Liver (tissue), 9 donors: ENCODE measurements around the gene NELL1. TPM values are rescaled to one million over a fixed set of nuclear protein-coding genes. Genes with fewer than 3 reads are reported as not detected.

Experiments
- DNase-seq: peaks from one replicate; pipeline ENCODE4 v3.0.0-alpha.2; 2017; ENCODE audit warnings: low spot score
- H3K27ac ChIP-seq, 2 donors: one replicate each; pipeline ENCODE4 v1.7.0; 2013; ENCODE audit warnings: inconsistent platforms in 2 of 2, low read length in 2 of 2, control low read depth in 1 of 2, low read depth in 1 of 2, mild to moderate bottlenecking in 1 of 2
- H3K27me3 ChIP-seq, 4 donors: one replicate each; pipeline versions ENCODE4 v1.6.1 to v1.7.0; 2013; ENCODE audit warnings: low read length in 3 of 4, inconsistent platforms in 1 of 4, mild to moderate bottlenecking in 1 of 4, moderate library complexity in 1 of 4; ENCODE audit not compliant: control insufficient read depth in 4 of 4, insufficient read depth in 4 of 4
- H3K36me3 ChIP-seq, 4 donors: one replicate each; pipeline versions ENCODE4 v1.6.1 to v1.7.0; 2013; ENCODE audit warnings: low read length in 3 of 4, mild to moderate bottlenecking in 3 of 4, low read depth in 1 of 4, moderate library complexity in 1 of 4; ENCODE audit not compliant: control insufficient read depth in 4 of 4, insufficient read depth in 3 of 4
- H3K4me1 ChIP-seq, 4 donors: one replicate each; pipeline versions ENCODE4 v1.6.1 to v1.7.0; 2013; ENCODE audit warnings: low read length in 3 of 4, mild to moderate bottlenecking in 3 of 4, moderate library complexity in 1 of 4; ENCODE audit not compliant: control insufficient read depth in 4 of 4, insufficient read depth in 4 of 4
- H3K4me3 ChIP-seq, 3 donors: one replicate each; pipeline versions ENCODE4 v1.6.1 to v1.7.0; 2013; ENCODE audit warnings: low read length in 3 of 3, control low read depth in 1 of 3, low read depth in 1 of 3, mild to moderate bottlenecking in 1 of 3
- H3K9ac ChIP-seq, 2 donors: one replicate each; pipeline ENCODE4 v1.7.0; 2013; ENCODE audit warnings: low read length in 2 of 2, mild to moderate bottlenecking in 2 of 2, moderate library complexity in 2 of 2, control low read depth in 1 of 2, low read depth in 1 of 2
- H3K9me3 ChIP-seq, 4 donors: one replicate each; pipeline versions ENCODE4 v1.6.1 to v1.7.0; 2013; ENCODE audit warnings: low read length in 3 of 4; ENCODE audit not compliant: control insufficient read depth in 4 of 4
- ATF3 ChIP-seq: IDR thresholded peaks from 2 replicates; pipeline ENCODE4 v1.6.1; 2016; ENCODE audit warnings: antibody characterized with exemption
- CTCF ChIP-seq: fragments of 150-350 bp; IDR thresholded peaks from 2 replicates; pipeline ENCODE4 v1.5.1; 2017; ENCODE audit warnings: improper control_type of control experiment, low read depth, low read length; ENCODE audit not compliant: missing input control
- EGR1 ChIP-seq, 2 donors: IDR thresholded peaks; 2 replicates each; pipeline ENCODE4 v1.6.1; 2016 to 2018; ENCODE audit warnings: antibody characterized with exemption in 2 of 2, low read depth in 2 of 2
- FOXA1 ChIP-seq: IDR thresholded peaks from 2 replicates; pipeline ENCODE4 v1.6.1; 2016; ENCODE audit warnings: antibody characterized with exemption
- FOXA2 ChIP-seq: IDR thresholded peaks from 2 replicates; pipeline ENCODE4 v1.6.1; 2016; ENCODE audit warnings: antibody characterized with exemption
- GABPA ChIP-seq, 2 donors: IDR thresholded peaks in 1 of 2; conservative IDR thresholded peaks in 1 of 2; 2 replicates each; pipeline ENCODE4 v1.6.1; 2016; ENCODE audit warnings: antibody characterized with exemption in 2 of 2, mild to moderate bottlenecking in 1 of 2, moderate library complexity in 1 of 2
- HNF4A ChIP-seq, 2 donors: conservative IDR thresholded peaks; 2 replicates each; pipeline ENCODE4 v1.6.1; 2016; ENCODE audit warnings: antibody characterized with exemption in 2 of 2, mild to moderate bottlenecking in 2 of 2
- HNF4G ChIP-seq: IDR thresholded peaks from 2 replicates; pipeline ENCODE4 v1.6.1; 2016; ENCODE audit warnings: antibody characterized with exemption
- JUND ChIP-seq, 2 donors: IDR thresholded peaks; 2 replicates each; pipeline ENCODE4 v1.6.1; 2016; ENCODE audit warnings: antibody characterized with exemption in 2 of 2
- MAX ChIP-seq: IDR thresholded peaks from 2 replicates; pipeline ENCODE4 v1.6.1; 2016; ENCODE audit warnings: antibody characterized with exemption
- NR2F2 ChIP-seq: IDR thresholded peaks from 2 replicates; pipeline ENCODE4 v1.6.1; 2016; ENCODE audit warnings: antibody characterized with exemption
- RAD21 ChIP-seq, 2 donors: IDR thresholded peaks; 2 replicates each; pipeline ENCODE4 v1.6.1; 2016; ENCODE audit warnings: antibody characterized with exemption in 2 of 2, mild to moderate bottlenecking in 2 of 2
- REST ChIP-seq: IDR thresholded peaks from 2 replicates; pipeline ENCODE4 v1.6.1; 2016; ENCODE audit warnings: antibody characterized with exemption, mild to moderate bottlenecking
- RXRA ChIP-seq, 2 donors: IDR thresholded peaks; 2 replicates each; pipeline ENCODE4 v1.6.1; 2017 to 2018; ENCODE audit warnings: antibody characterized with exemption in 2 of 2, mild to moderate bottlenecking in 1 of 2
- SP1 ChIP-seq: IDR thresholded peaks from 2 replicates; pipeline ENCODE4 v1.6.1; 2018; ENCODE audit warnings: antibody characterized with exemption, mild to moderate bottlenecking
- TAF1 ChIP-seq: conservative IDR thresholded peaks from 2 replicates; pipeline ENCODE4 v1.6.1; 2016; ENCODE audit warnings: antibody characterized with exemption, mild to moderate bottlenecking
- YY1 ChIP-seq: IDR thresholded peaks from 2 replicates; pipeline ENCODE4 v1.6.1; 2016; ENCODE audit warnings: antibody characterized with exemption, mild to moderate bottlenecking
- ZBTB33 ChIP-seq: IDR thresholded peaks from 2 replicates; pipeline ENCODE4 v1.6.1; 2016; ENCODE audit warnings: antibody characterized with exemption
- WGBS: extraction: QIAGEN DNeasy Blood & Tissue Kit; methylation state at CpG from one replicate; pipeline ENCODE4 v1.1.7; 2013; 5-methylcytosine and 5-hydroxymethylcytosine counted together
- polyA plus RNA-seq, 2 donors: library from polyadenylated mRNA; stranded (reverse) in 1 of 2; unstranded in 1 of 2; fragments of 200-250 nt in 1 of 2; fragments of >200 nt in 1 of 2; fragmentation: Nextera tagmentation in 1 of 2; extraction: Ambion mirVana in 1 of 2; gene quantifications; one replicate each; pipeline versions ENCODE4 v1.2.1 to v1.2.3, GENCODE V29; 2013 to 2015
- total RNA-seq, 2 donors: library from RNA; depleted of rRNA; stranded (reverse); fragments of >200 nt; gene quantifications; one replicate each; pipeline ENCODE4 v1.2.3, GENCODE V29; 2014
- donor health status: healthy.
- donor health status: healthy.
- donor health status: healthy.
- donor health status: healthy.
- donor health status: healthy.

The NELL1 gene
- total and polyA plus RNA-seq, 4 donors: not detected

- no peak for TF ChIP-seq ATF3
- no peak for TF ChIP-seq TAF1
- TF ChIP-seq ZBTB33: no peak
- TF ChIP-seq FOXA1: no peak
- TF ChIP-seq RAD21 (IDR thresholded peaks at IDR 0.05): no peak
- TF ChIP-seq CTCF: no peak
- Histone ChIP-seq H3K9ac (no peak overlapping the region), H3K4me3 (no peak overlapping the region), H3K27me3 (peaks cover 0 to 4% (median 2%) of the 10 kb centered on the region in 4 donors), H3K27ac (no peak overlapping the region), H3K36me3 (no peaks in the 10 kb centered on the region), H3K4me1 (no peaks in the 10 kb centered on the region), H3K9me3 (no peaks in the 10 kb centered on the region)
- no peak for DNase-seq
Observed at GRCh38 chr11:20821470-20821869, 152.1 kb downstream of the NELL1 start.

GRCh38 chr11:20824773-20825172 lies 155.4 kb downstream of the NELL1 start:
- no peaks in the 10 kb centered on the region for H3K4me1 ChIP-seq
- H3K27me3 ChIP-seq: peaks cover 0 to 4% (median 2%) of the 10 kb centered on the region in 4 donors
- no peak overlapping the region for H3K4me3 ChIP-seq
- WGBS: 46% methylated on average over 2 of the region's 2 CpGs
- no peak for DNase-seq
- H3K9me3 ChIP-seq: no peaks in the 10 kb centered on the region
- no peak overlapping the region for H3K27ac ChIP-seq
- no peak for TF ChIP-seq MAX
- TF ChIP-seq EGR1 (IDR thresholded peaks at IDR 0.05; ENCODE audit: low read depth in 2 of 2): no peak
- no peak for TF ChIP-seq TAF1
- no peak for TF ChIP-seq JUND (IDR thresholded peaks at IDR 0.05)
- TF ChIP-seq HNF4A (conservative IDR thresholded peaks at IDR 0.05): no peak
- TF ChIP-seq RXRA (IDR thresholded peaks at IDR 0.05): no peak
- TF ChIP-seq RAD21 (IDR thresholded peaks at IDR 0.05): no peak
- no peak for TF ChIP-seq CTCF
- no peak for TF ChIP-seq FOXA2
- no peak for TF ChIP-seq NR2F2
- no peak for TF ChIP-seq REST
- TF ChIP-seq ZBTB33: no peak
- no peak for TF ChIP-seq YY1
- no peak for TF ChIP-seq FOXA1
- no peak for TF ChIP-seq GABPA (IDR thresholded peaks at IDR 0.05 in 1 of 2, conservative IDR thresholded peaks at IDR 0.05 in 1 of 2)
- TF ChIP-seq ATF3: no peak
- TF ChIP-seq SP1: no peak
- TF ChIP-seq HNF4G: no peak
- H3K36me3 ChIP-seq: no peaks in the 10 kb centered on the region
- H3K9ac ChIP-seq: no peak overlapping the region
